Vagina (tissue), 2 donors: ENCODE results near the gene SLC9B1.

Source experiments
- POLR2A ChIP-seq, 2 donors: fragments of 450-650 bp; IDR thresholded peaks; one replicate each; pipeline ENCODE4 v1.6.1; 2017; ENCODE audit warnings: antibody characterized with exemption in 2 of 2, mild to moderate bottlenecking in 2 of 2, moderate library complexity in 2 of 2
- POLR2AphosphoS5 ChIP-seq, 2 donors: sonication (generic); formaldehyde crosslinking; IDR thresholded peaks; one replicate each; pipeline ENCODE4 v1.9.0; 2017; ENCODE audit warnings: antibody characterized with exemption in 2 of 2, mild to moderate bottlenecking in 2 of 2, low read depth in 1 of 2; ENCODE audit not compliant: insufficient read depth in 1 of 2
- TF ChIP-seq, protein P1 (sequence below), 3 experiments: fragments of 450-650 bp in 2 of 3; fragments of 200-600 bp in 1 of 3; sonication (generic) in 1 of 3; IDR thresholded peaks; one replicate each; pipeline ENCODE4 v1.5.1; 2017 to 2019; ENCODE audit warnings: antibody characterized with exemption in 3 of 3, mild to moderate bottlenecking in 2 of 3, moderate library complexity in 2 of 3

DNA sequence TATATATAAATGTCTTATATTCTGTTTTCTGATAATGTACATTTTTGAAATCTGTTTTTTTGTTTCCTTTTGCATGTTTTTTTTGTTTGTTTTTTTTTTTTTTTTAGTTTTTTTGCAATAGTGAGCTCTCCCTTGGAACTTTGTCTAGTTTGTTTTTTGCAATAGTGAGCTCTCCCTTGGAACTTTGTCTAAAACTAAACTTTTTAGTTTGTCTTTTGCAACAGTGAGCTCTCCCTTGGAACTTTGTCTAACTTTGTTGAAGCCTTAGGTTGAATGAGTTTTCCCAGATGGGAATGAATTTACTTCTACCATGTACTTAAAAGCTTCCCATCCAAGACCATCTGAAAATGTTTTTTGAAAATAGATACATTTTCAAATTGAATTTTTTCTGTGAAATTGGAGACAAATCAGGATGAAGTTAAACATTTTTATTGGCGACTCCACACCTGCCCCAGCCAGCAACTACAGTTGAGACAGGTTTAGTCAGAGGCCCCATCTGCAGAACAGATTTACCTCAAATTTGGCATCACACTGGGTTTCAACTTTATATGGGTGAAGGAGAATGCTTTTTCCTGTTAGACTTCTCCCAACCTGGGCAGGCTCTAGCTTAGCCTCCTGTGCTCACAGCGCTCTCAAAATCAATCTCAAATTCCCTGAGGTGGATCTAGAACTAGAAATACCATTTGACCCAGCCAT is 41.1 kb upstream of the SLC9B1 start:
- TF ChIP-seq POLR2A (IDR thresholded peaks at IDR 0.05) (no peak), POLR2AphosphoS5 (IDR thresholded peaks at IDR 0.05; ENCODE audit: insufficient read depth in 1 of 2, low read depth in 1 of 2) (no peak)
- TF ChIP-seq, protein P1, sequence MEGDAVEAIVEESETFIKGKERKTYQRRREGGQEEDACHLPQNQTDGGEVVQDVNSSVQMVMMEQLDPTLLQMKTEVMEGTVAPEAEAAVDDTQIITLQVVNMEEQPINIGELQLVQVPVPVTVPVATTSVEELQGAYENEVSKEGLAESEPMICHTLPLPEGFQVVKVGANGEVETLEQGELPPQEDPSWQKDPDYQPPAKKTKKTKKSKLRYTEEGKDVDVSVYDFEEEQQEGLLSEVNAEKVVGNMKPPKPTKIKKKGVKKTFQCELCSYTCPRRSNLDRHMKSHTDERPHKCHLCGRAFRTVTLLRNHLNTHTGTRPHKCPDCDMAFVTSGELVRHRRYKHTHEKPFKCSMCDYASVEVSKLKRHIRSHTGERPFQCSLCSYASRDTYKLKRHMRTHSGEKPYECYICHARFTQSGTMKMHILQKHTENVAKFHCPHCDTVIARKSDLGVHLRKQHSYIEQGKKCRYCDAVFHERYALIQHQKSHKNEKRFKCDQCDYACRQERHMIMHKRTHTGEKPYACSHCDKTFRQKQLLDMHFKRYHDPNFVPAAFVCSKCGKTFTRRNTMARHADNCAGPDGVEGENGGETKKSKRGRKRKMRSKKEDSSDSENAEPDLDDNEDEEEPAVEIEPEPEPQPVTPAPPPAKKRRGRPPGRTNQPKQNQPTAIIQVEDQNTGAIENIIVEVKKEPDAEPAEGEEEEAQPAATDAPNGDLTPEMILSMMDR (IDR thresholded peaks at IDR 0.05) = no peak
